SK-N-SH (cell line): Measurements from ENCODE around the gene ZNF532. TPM values are rescaled to one million over a fixed set of nuclear protein-coding genes. Genes with fewer than 3 reads are reported as not detected.

ENCODE experiments used
- CTCF ChIA-PET: fragments of 300-600, 350-600 bp; formaldehyde crosslinking; extraction: SDS; loops from one replicate; lab custom pipeline; 2021; lab: Yijun Ruan, JAX
- POLR2A ChIA-PET: fragments of 350-600 bp; sonication (Branson Sonifier 250); formaldehyde crosslinking; extraction: SDS; loops from one replicate; lab custom pipeline; 2020; ENCODE audit warnings: antibody characterized with exemption, inconsistent platforms; lab: Yijun Ruan, JAX
- DNase-seq: peaks from one replicate; pipeline ENCODE4 v3.0.0; 2012
- H2AFZ ChIP-seq: fragments of 200-600 bp; sonication (generic); 2 replicates; pipeline ENCODE4 v1.8.1; 2016; ENCODE audit warnings: antibody characterized with exemption, mild to moderate bottlenecking, low read depth
- H3F3A ChIP-seq: fragments of 200-600 bp; sonication (generic); replicated peaks from 2 replicates; pipeline ENCODE3; 2016; ENCODE audit warnings: antibody characterized with exemption, mild to moderate bottlenecking; ENCODE audit not compliant: insufficient read depth
- H3K27ac ChIP-seq, 2 experiments: fragments of 200-500 bp in 1 of 2; fragments of 200-600 bp in 1 of 2; sonication (Bioruptor generic) in 1 of 2; sonication (generic), shearing (Covaris generic) in 1 of 2; 2 replicates each; pipeline versions ENCODE4 v1.5.1 to v1.6.1; 2014 to 2016; ENCODE audit warnings: low read depth in 2 of 2, inconsistent platforms in 1 of 2, low read length in 1 of 2, mild to moderate bottlenecking in 1 of 2, mixed read lengths in 1 of 2
- H3K27me3 ChIP-seq: fragments of 200-600 bp; sonication (generic), shearing (Covaris generic); 2 replicates; pipeline ENCODE4 v1.6.1; 2016; ENCODE audit warnings: mixed run types; ENCODE audit not compliant: insufficient read depth
- H3K36me3 ChIP-seq, 2 experiments: fragments of 200-500 bp in 1 of 2; fragments of 200-600 bp in 1 of 2; sonication (Bioruptor generic) in 1 of 2; sonication (generic) in 1 of 2; replicated peaks in 1 of 2; 2 replicates each; pipeline versions ENCODE3 to v1.5.1; 2014 to 2016; ENCODE audit warnings: low read length in 1 of 2, mild to moderate bottlenecking in 1 of 2; ENCODE audit not compliant: insufficient read depth in 2 of 2, control insufficient read depth in 1 of 2
- H3K4me1 ChIP-seq, 2 experiments: fragments of 200-500 bp in 1 of 2; fragments of 200-600 bp in 1 of 2; sonication (Bioruptor generic) in 1 of 2; sonication (generic), shearing (Covaris generic) in 1 of 2; 2 replicates each; pipeline versions ENCODE4 v1.5.1 to v1.6.1; 2014 to 2016; ENCODE audit warnings: low read depth in 1 of 2, low read length in 1 of 2, mixed run types in 1 of 2; ENCODE audit not compliant: insufficient read depth in 2 of 2, control insufficient read depth in 1 of 2
- H3K4me2 ChIP-seq: fragments of 200-600 bp; sonication (generic), shearing (Covaris generic); 2 replicates; pipeline ENCODE4 v1.6.1; 2017; ENCODE audit warnings: mixed run types
- H3K4me3 ChIP-seq, 2 experiments: fragments of 200-500 bp in 1 of 2; fragments of 200-600 bp in 1 of 2; sonication (Bioruptor generic) in 1 of 2; sonication (generic), shearing (Covaris generic) in 1 of 2; 2 replicates each; pipeline versions ENCODE4 v1.5.1 to v1.8.1; 2014 to 2016; ENCODE audit warnings: low read depth in 2 of 2, inconsistent platforms in 1 of 2, low read length in 1 of 2, mild to moderate bottlenecking in 1 of 2, mixed read lengths in 1 of 2, moderate library complexity in 1 of 2
- H3K79me2 ChIP-seq: fragments of 200-600 bp; sonication (generic); 2 replicates; pipeline ENCODE4 v1.8.1; 2017; ENCODE audit warnings: mild to moderate bottlenecking; ENCODE audit not compliant: insufficient read depth
- H3K9ac ChIP-seq: fragments of 200-600 bp; sonication (generic); 2 replicates; pipeline ENCODE4 v1.6.1; 2017; ENCODE audit warnings: mixed run types
- H3K9me2 ChIP-seq: fragments of 200-600 bp; sonication (generic); 2 replicates; pipeline ENCODE4 v1.6.1; 2017; ENCODE audit warnings: mixed run types
- H3K9me3 ChIP-seq: fragments of 200-600 bp; sonication (generic); 2 replicates; pipeline ENCODE4 v1.6.1; 2017; ENCODE audit warnings: mixed run types, mild to moderate bottlenecking, moderate library complexity
- H4K20me1 ChIP-seq: fragments of 200-600 bp; sonication (generic); 2 replicates; pipeline ENCODE4 v1.6.1; 2017; ENCODE audit warnings: mild to moderate bottlenecking, mixed run types; ENCODE audit not compliant: insufficient read depth
- ELF1 ChIP-seq: IDR thresholded peaks from 2 replicates; pipeline ENCODE4 v1.4.0; 2012
- EP300 ChIP-seq, 2 experiments: IDR thresholded peaks; 2 replicates each; pipeline versions ENCODE4 v1.4.0 to v1.6.1; 2012; ENCODE audit warnings: borderline replicate concordance in 1 of 2, low read depth in 1 of 2, low read length in 1 of 2
- EZH2phosphoT487 ChIP-seq: fragments of 200-600 bp; sonication (generic); IDR thresholded peaks from 2 replicates; pipeline ENCODE4 v1.6.1; 2017; ENCODE audit warnings: low read depth, mixed run types, mild to moderate bottlenecking, antibody characterized with exemption, moderate library complexity, borderline replicate concordance
- FOSL2 ChIP-seq: IDR thresholded peaks from 2 replicates; pipeline ENCODE4 v1.4.0; 2012; ENCODE audit warnings: low read depth, mild to moderate bottlenecking, moderate library complexity, borderline replicate concordance
- GABPA ChIP-seq: IDR thresholded peaks from 2 replicates; pipeline ENCODE4 v1.4.0; 2012; ENCODE audit warnings: low read depth, mild to moderate bottlenecking
- MXI1 ChIP-seq: IDR thresholded peaks from 2 replicates; pipeline ENCODE4 v1.6.1; 2012; ENCODE audit warnings: mild to moderate bottlenecking, low read depth, low read length, improper control_type of control experiment
- POLR2AphosphoS5 ChIP-seq: IDR thresholded peaks from 2 replicates; pipeline ENCODE4 v1.6.1; 2012; ENCODE audit warnings: low read depth, low read length
- RCOR1 ChIP-seq: fragments of 150-350 bp; IDR thresholded peaks from 2 replicates; pipeline ENCODE4 v1.6.1; 2017; ENCODE audit warnings: antibody characterized with exemption, low read length
- RXRA ChIP-seq: IDR thresholded peaks from 2 replicates; pipeline ENCODE4 v1.4.0; 2012; ENCODE audit warnings: low read depth, mild to moderate bottlenecking, borderline replicate concordance
- TAF1 ChIP-seq: IDR thresholded peaks from 2 replicates; pipeline ENCODE4 v1.6.1; 2012; ENCODE audit warnings: low read depth, mild to moderate bottlenecking, low read length, moderate library complexity, borderline replicate concordance
- TCF12 ChIP-seq: IDR thresholded peaks from 2 replicates; pipeline ENCODE4 v1.4.0; 2012
- TEAD4 ChIP-seq: IDR thresholded peaks from 2 replicates; pipeline ENCODE4 v1.4.0; 2012; ENCODE audit warnings: mild to moderate bottlenecking, borderline replicate concordance; ENCODE audit not compliant: insufficient read depth
- WGBS: methylation state at CpG from one replicate; pipeline ENCODE4 v1.1.6; 2017; ENCODE audit warnings: low lambda C conversion rate; 5-methylcytosine and 5-hydroxymethylcytosine counted together
- polyA plus RNA-seq, 3 experiments: library from polyadenylated mRNA; depleted of rRNA; stranded (reverse); fragments of >200 nt; gene quantifications; 2 replicates each; pipeline ENCODE4 v1.2.3, GENCODE V29; 2012
- TF ChIP-seq, protein P1 (sequence below): fragments of 150-350 bp; IDR thresholded peaks from 2 replicates; pipeline ENCODE4 v1.6.1; 2016; ENCODE audit warnings: mild to moderate bottlenecking, low read depth, low read length
- TF ChIP-seq, protein P2 (sequence below): fragments of 200-600 bp; sonication (generic); IDR thresholded peaks from 2 replicates; pipeline ENCODE4 v1.6.1; 2017; ENCODE audit warnings: antibody characterized with exemption, mild to moderate bottlenecking, moderate library complexity
- TF ChIP-seq, protein P3 (sequence below): IDR thresholded peaks from 2 replicates; pipeline ENCODE4 v1.4.0; 2012; ENCODE audit warnings: low read depth, borderline replicate concordance
- TF ChIP-seq, protein P4 (sequence below): IDR thresholded peaks from 2 replicates; pipeline ENCODE4 v1.4.0; 2012; ENCODE audit warnings: low read depth, borderline replicate concordance

Gene ZNF532
- polyA plus RNA-seq, 1 of the 3 experiments (the other 2 are of a cell fraction): 34.7 TPM

DNA sequence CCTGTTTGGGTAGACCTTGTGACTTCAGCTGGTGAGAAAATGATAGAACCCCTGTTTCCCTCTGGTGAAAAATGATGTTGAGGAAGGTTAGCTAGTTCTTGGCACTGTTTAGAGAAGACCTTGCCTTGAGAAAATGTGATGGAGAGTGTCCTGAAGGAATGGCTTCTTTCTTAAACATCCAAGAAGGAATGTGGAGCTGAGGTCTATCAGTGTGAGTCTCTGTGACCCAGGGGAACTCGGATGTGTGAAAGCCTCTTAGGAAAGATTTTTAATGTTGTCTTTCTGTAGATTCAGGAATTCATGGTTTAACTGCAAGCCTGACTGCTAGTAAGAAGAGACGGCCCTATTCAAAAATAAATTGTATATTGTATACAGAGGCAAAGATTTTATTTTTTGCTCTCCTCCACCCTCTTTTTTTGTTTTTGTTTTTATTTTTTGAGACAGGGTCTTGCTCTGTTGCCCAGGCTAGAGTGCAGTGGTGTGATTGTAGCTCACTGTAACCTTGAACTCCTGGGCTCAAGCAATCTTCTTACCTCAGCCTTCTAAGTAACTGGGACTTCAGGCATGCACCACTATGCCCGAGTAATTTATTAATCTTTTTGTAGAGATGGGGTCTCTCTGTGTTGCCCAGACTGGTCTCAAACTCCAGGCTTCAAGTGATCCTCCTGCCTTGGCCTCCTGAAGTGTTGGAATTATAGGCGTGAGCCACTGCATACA is 87.5 kb downstream of the ZNF532 start:
- ChIA-PET CTCF (no interaction called here), POLR2A (no interaction called here)
- H3K9me2 ChIP-seq: no peaks in the 10 kb centered on the region
- no peak overlapping the region for H2AFZ ChIP-seq
- no peaks in the 10 kb centered on the region for H3K27me3 ChIP-seq
- H3K4me3 ChIP-seq: no peak overlapping the region
- H3K36me3 ChIP-seq: peaks cover 30 to 44% of the 10 kb centered on the region in 2 experiments
- no peak overlapping the region for H3K27ac ChIP-seq
- no peaks in the 10 kb centered on the region for H3K79me2 ChIP-seq
- DNase-seq: no peak
- no peak for TF ChIP-seq POLR2AphosphoS5
- TF ChIP-seq RCOR1: no peak
- TF ChIP-seq, protein P1, sequence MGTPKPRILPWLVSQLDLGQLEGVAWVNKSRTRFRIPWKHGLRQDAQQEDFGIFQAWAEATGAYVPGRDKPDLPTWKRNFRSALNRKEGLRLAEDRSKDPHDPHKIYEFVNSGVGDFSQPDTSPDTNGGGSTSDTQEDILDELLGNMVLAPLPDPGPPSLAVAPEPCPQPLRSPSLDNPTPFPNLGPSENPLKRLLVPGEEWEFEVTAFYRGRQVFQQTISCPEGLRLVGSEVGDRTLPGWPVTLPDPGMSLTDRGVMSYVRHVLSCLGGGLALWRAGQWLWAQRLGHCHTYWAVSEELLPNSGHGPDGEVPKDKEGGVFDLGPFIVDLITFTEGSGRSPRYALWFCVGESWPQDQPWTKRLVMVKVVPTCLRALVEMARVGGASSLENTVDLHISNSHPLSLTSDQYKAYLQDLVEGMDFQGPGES: no peak
- TF ChIP-seq, protein P2, sequence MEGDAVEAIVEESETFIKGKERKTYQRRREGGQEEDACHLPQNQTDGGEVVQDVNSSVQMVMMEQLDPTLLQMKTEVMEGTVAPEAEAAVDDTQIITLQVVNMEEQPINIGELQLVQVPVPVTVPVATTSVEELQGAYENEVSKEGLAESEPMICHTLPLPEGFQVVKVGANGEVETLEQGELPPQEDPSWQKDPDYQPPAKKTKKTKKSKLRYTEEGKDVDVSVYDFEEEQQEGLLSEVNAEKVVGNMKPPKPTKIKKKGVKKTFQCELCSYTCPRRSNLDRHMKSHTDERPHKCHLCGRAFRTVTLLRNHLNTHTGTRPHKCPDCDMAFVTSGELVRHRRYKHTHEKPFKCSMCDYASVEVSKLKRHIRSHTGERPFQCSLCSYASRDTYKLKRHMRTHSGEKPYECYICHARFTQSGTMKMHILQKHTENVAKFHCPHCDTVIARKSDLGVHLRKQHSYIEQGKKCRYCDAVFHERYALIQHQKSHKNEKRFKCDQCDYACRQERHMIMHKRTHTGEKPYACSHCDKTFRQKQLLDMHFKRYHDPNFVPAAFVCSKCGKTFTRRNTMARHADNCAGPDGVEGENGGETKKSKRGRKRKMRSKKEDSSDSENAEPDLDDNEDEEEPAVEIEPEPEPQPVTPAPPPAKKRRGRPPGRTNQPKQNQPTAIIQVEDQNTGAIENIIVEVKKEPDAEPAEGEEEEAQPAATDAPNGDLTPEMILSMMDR: no peak
- TF ChIP-seq, protein P3, sequence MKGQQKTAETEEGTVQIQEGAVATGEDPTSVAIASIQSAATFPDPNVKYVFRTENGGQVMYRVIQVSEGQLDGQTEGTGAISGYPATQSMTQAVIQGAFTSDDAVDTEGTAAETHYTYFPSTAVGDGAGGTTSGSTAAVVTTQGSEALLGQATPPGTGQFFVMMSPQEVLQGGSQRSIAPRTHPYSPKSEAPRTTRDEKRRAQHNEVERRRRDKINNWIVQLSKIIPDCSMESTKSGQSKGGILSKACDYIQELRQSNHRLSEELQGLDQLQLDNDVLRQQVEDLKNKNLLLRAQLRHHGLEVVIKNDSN: no peak
- TF ChIP-seq EP300 (IDR thresholded peaks at IDR 0.05; ENCODE audit: borderline replicate concordance in 1 of 2, low read depth in 1 of 2, low read length in 1 of 2): no peak
- no peak for TF ChIP-seq GABPA
- H3K9me3 ChIP-seq: no peaks in the 10 kb centered on the region
- peaks cover 8 to 15% of the 10 kb centered on the region in 2 experiments; a peak in 3 of 4 replicates for H3K4me1 ChIP-seq
- H3F3A ChIP-seq: no peaks in the 10 kb centered on the region
- no peak overlapping the region for H3K4me2 ChIP-seq
- no peaks in the 10 kb centered on the region for H4K20me1 ChIP-seq
- 91% methylated on average over 4 of the region's 4 CpGs for WGBS
- no peak overlapping the region for H3K9ac ChIP-seq

DNA sequence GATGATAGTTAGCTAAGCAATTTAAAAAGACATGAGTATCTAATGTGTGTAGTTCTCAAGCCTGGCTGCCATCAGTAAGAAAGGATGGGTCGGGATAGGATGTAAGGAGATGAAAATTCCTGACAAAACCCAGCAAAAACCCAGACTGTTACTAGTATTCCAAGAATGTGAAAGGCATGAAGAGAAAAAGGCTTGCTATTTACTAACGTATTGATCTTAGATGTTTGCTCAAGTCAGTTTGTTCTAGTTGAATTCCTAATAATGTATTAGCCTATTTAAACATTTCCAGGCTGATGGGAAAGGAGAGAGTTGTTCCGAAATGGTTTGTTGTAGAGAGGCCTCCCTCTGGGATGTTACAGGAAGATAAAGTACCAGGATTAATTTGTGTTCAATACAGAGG is 88.2 kb downstream of the ZNF532 start:
- no peaks in the 10 kb centered on the region for H3K9me3 ChIP-seq
- CTCF ChIA-PET: no interaction called here
- H3F3A ChIP-seq: no peaks in the 10 kb centered on the region
- H3K9me2 ChIP-seq: no peaks in the 10 kb centered on the region
- no peak overlapping the region for H3K4me3 ChIP-seq
- no peak overlapping the region for H3K9ac ChIP-seq
- H3K4me2 ChIP-seq: no peak overlapping the region
- no peak for DNase-seq
- no peaks in the 10 kb centered on the region for H4K20me1 ChIP-seq
- H3K27ac ChIP-seq: peak overlapping the region in 1 of 2 experiments; percentile 11; a peak in 1 of 4 replicates
- no peak overlapping the region for H2AFZ ChIP-seq
- peaks cover 8 to 9% of the 10 kb centered on the region in 2 experiments; a peak in 3 of 4 replicates for H3K4me1 ChIP-seq
- H3K36me3 ChIP-seq: peaks cover 30 to 44% of the 10 kb centered on the region in 2 experiments
- H3K79me2 ChIP-seq: no peaks in the 10 kb centered on the region
- 64% methylated on average over 3 of the region's 3 CpGs for WGBS
- H3K27me3 ChIP-seq: no peaks in the 10 kb centered on the region
- POLR2A ChIA-PET: no interaction called here
- no peak for TF ChIP-seq ELF1
- TF ChIP-seq TAF1: no peak
- TF ChIP-seq TEAD4: no peak
- TF ChIP-seq MXI1: no peak
- no peak for TF ChIP-seq EZH2phosphoT487
- TF ChIP-seq, protein P3: no peak
- TF ChIP-seq, protein P4, sequence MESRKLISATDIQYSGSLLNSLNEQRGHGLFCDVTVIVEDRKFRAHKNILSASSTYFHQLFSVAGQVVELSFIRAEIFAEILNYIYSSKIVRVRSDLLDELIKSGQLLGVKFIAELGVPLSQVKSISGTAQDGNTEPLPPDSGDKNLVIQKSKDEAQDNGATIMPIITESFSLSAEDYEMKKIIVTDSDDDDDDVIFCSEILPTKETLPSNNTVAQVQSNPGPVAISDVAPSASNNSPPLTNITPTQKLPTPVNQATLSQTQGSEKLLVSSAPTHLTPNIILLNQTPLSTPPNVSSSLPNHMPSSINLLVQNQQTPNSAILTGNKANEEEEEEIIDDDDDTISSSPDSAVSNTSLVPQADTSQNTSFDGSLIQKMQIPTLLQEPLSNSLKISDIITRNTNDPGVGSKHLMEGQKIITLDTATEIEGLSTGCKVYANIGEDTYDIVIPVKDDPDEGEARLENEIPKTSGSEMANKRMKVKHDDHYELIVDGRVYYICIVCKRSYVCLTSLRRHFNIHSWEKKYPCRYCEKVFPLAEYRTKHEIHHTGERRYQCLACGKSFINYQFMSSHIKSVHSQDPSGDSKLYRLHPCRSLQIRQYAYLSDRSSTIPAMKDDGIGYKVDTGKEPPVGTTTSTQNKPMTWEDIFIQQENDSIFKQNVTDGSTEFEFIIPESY: no peak
- no peak for TF ChIP-seq GABPA
- no peak for TF ChIP-seq EP300 (IDR thresholded peaks at IDR 0.05; ENCODE audit: borderline replicate concordance in 1 of 2, low read depth in 1 of 2, low read length in 1 of 2)
- no peak for TF ChIP-seq TCF12
- no peak for TF ChIP-seq RXRA
- TF ChIP-seq FOSL2: no peak
- TF ChIP-seq, protein P2: no peak
